Neural progenitor cell (in vitro differentiated cells): ENCODE measurements around the gene LRRC47.

ENCODE experiments used
- CTCF ChIP-seq: fragments of 200-600 bp; sonication (generic); IDR thresholded peaks from 2 replicates; pipeline ENCODE4 v1.5.1; 2017; ENCODE audit warnings: antibody characterized with exemption, mild to moderate bottlenecking
- EZH2 ChIP-seq: fragments of 200-600 bp; sonication (generic); IDR thresholded peaks from 2 replicates; pipeline ENCODE4 v1.6.1; 2017; ENCODE audit warnings: antibody characterized with exemption, mild to moderate bottlenecking, moderate library complexity
- EZH2phosphoT487 ChIP-seq: fragments of 200-600 bp; sonication (generic); IDR thresholded peaks from 2 replicates; pipeline ENCODE4 v1.6.1; 2017; ENCODE audit warnings: antibody characterized with exemption

GRCh38 chr1:3747903-3748302, 48.4 kb downstream of the LRRC47 start:
- TF ChIP-seq CTCF (no peak), EZH2 (no peak), EZH2phosphoT487 (no peak)
